NB4 (cell line): ENCODE measurements around the gene RPS6KA2.

Experiments
- DNase-seq: peaks from one replicate; pipeline ENCODE4 v3.0.0; 2010; ENCODE audit warnings: low read depth
- H3K4me3 ChIP-seq: one replicate; pipeline ENCODE4 v1.5.1; 2011; ENCODE audit warnings: mild to moderate bottlenecking, low read depth, low read length, moderate library complexity
- CTCF ChIP-seq: IDR thresholded peaks from one replicate; pipeline ENCODE4 v1.5.1; 2012; ENCODE audit warnings: low read depth, low read length
- MAX ChIP-seq: IDR thresholded peaks from 2 replicates; pipeline ENCODE4 v1.6.1; 2011; ENCODE audit warnings: low read depth, low read length
- MYC ChIP-seq: IDR thresholded peaks from 2 replicates; pipeline ENCODE4 v1.6.1; 2011; ENCODE audit warnings: low read depth, low read length
- POLR2A ChIP-seq: IDR thresholded peaks from 2 replicates; pipeline ENCODE4 v1.6.1; 2011; ENCODE audit warnings: mild to moderate bottlenecking; ENCODE audit not compliant: insufficient read length; ENCODE audit errors: extremely low read depth

Gene RPS6KA2

GRCh38 chr6:166598441-166599138 lies 28.5 kb downstream of the RPS6KA2 start:
- DNase-seq: no peak
- H3K4me3 ChIP-seq: no peak overlapping the region
- TF ChIP-seq POLR2A (no peak), MYC (no peak), CTCF (no peak), MAX (no peak)

- TF ChIP-seq MAX (no peak), POLR2A (no peak), MYC (no peak), CTCF (no peak)
- H3K4me3 ChIP-seq: no peak overlapping the region
- DNase-seq: no peak
Observed at GRCh38 chr6:166597711-166598440, 29.2 kb downstream of the RPS6KA2 start.

GRCh38 chr6:166596776-166597507 lies 30.1 kb downstream of the RPS6KA2 start:
- no peak for DNase-seq
- H3K4me3 ChIP-seq: no peak overlapping the region
- TF ChIP-seq MAX (no peak), CTCF (no peak)

GRCh38 chr6:166595949-166596348 lies 31.1 kb downstream of the RPS6KA2 start:
- DNase-seq: no peak
- no peak for TF ChIP-seq CTCF
- TF ChIP-seq MAX: no peak
- TF ChIP-seq POLR2A: no peak
- no peak overlapping the region for H3K4me3 ChIP-seq

- DNase-seq: no peak
- no peak for TF ChIP-seq POLR2A
- no peak for TF ChIP-seq MAX
- TF ChIP-seq CTCF: no peak
- TF ChIP-seq MYC: no peak
- H3K4me3 ChIP-seq: no peak overlapping the region
Observed at GRCh38 chr6:166595061-166595780, 31.8 kb downstream of the RPS6KA2 start.
